Tibial nerve (tissue), 4 donors: Measurements from ENCODE around the gene CPNE7. TPM values are rescaled to one million over a fixed set of nuclear protein-coding genes. Genes with fewer than 3 reads are reported as not detected.

Experiments
- DNase-seq, 2 donors: peaks; one replicate each; pipeline ENCODE4 v3.0.0-alpha.2; 2019; ENCODE audit warnings: low spot score in 2 of 2
- H3K27ac ChIP-seq, 4 donors: fragments of 200-600 bp; sonication (generic) in 3 of 4; one replicate each; pipeline ENCODE4 v1.5.1; 2017 to 2019; ENCODE audit warnings: mild to moderate bottlenecking in 1 of 4
- H3K27me3 ChIP-seq, 2 donors: fragments of 200-600 bp; sonication (generic) in 1 of 2; one replicate each; pipeline versions ENCODE4 v1.5.1 to v1.6.0; 2017 to 2019
- H3K36me3 ChIP-seq, 3 donors: fragments of 200-600 bp; sonication (generic); one replicate each; pipeline ENCODE4 v1.5.1; 2018 to 2019
- H3K4me1 ChIP-seq, 4 donors: fragments of 200-600 bp; sonication (generic) in 3 of 4; one replicate each; pipeline ENCODE4 v1.5.1; 2017 to 2019
- H3K4me3 ChIP-seq, 4 donors: fragments of 200-600 bp; sonication (generic) in 3 of 4; one replicate each; pipeline ENCODE4 v1.5.1; 2017 to 2019; ENCODE audit warnings: mild to moderate bottlenecking in 1 of 4, moderate library complexity in 1 of 4
- H3K9me3 ChIP-seq, 4 donors: fragments of 200-600 bp; sonication (generic) in 3 of 4; one replicate each; pipeline ENCODE4 v1.5.1; 2017 to 2019
- EP300 ChIP-seq, 2 donors: sonication (generic); formaldehyde crosslinking; IDR thresholded peaks; one replicate each; pipeline ENCODE4 v1.6.1; 2017; ENCODE audit warnings: antibody characterized with exemption in 2 of 2, mild to moderate bottlenecking in 1 of 2
- POLR2A ChIP-seq, 2 donors: fragments of 450-650 bp; IDR thresholded peaks; one replicate each; pipeline ENCODE4 v1.6.1; 2017; ENCODE audit warnings: antibody characterized with exemption in 2 of 2, mild to moderate bottlenecking in 2 of 2, moderate library complexity in 2 of 2
- WGBS, 2 donors: methylation state at CpG; one replicate each; pipeline ENCODE4 v1.1.5; 2018; 5-methylcytosine and 5-hydroxymethylcytosine counted together
- total RNA-seq, 4 donors: library from RNA; depleted of rRNA; stranded (reverse); fragments of >200 nt; gene quantifications; one replicate each; pipeline ENCODE4 v1.1.0, GENCODE V29; 2016
- TF ChIP-seq, protein P1 (sequence below), 5 experiments: fragments of 200-600 bp in 3 of 5; fragments of 450-650 bp in 2 of 5; sonication (generic) in 3 of 5; IDR thresholded peaks; one replicate each; pipeline ENCODE4 v1.5.1; 2016 to 2019; ENCODE audit warnings: antibody characterized with exemption in 5 of 5, mild to moderate bottlenecking in 3 of 5, moderate library complexity in 2 of 5

CPNE7 gene
- total RNA-seq, 4 donors from 2014 or later: 0.90 to 10.0 (median 4.2) TPM; not detected in 1

DNA sequence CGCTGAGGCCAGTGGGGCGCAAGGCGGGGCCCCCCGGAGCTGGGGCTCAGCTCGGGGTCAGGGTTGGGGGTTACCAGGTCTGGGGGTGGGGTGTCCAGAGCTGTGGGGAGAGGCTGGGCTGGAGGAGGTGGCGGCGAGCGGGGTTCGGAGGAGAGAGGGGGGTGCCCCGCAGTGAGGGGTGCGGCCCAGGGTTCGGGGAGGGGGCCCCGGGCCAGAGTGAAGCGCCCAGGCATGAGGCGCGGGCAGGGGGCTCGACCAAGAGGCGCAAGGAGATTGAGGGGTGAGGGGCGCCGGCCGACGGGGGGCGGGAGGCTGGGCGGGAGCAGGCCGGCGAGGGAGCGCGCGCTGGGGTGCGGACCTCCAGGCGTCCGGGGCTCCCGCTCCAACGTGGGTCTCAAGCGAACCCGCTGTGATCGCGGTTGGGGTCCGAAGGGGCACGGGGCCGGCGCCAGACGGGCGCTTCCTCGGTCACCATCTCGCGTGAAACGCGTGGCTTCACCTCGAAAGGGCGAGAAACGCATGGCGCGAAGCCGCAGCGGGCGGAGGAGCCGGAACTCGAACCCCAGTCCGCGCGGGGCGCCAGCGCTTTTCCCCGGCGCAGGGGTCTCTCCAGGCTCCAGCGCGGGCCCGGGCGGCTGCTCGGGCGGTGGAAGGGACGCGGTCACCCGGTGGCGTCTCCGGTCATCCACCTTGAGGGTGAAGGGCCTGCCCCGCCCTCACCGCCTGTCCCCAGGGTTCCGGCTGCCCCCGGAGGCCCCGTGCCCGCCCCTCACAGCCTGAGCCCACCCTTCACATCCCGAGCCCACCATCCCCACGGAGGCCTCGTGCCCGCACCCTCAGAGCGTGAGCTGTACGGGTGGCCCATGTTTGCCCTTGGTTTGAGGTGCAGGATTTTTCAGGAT lies 846 bp downstream of the CPNE7 start:
- H3K4me3 ChIP-seq: peak overlapping the region in 1 of 4 donors; percentile 9
- WGBS, 2 donors: 13% methylated on average over 45 to 78 of the region's 89 CpGs

DNA sequence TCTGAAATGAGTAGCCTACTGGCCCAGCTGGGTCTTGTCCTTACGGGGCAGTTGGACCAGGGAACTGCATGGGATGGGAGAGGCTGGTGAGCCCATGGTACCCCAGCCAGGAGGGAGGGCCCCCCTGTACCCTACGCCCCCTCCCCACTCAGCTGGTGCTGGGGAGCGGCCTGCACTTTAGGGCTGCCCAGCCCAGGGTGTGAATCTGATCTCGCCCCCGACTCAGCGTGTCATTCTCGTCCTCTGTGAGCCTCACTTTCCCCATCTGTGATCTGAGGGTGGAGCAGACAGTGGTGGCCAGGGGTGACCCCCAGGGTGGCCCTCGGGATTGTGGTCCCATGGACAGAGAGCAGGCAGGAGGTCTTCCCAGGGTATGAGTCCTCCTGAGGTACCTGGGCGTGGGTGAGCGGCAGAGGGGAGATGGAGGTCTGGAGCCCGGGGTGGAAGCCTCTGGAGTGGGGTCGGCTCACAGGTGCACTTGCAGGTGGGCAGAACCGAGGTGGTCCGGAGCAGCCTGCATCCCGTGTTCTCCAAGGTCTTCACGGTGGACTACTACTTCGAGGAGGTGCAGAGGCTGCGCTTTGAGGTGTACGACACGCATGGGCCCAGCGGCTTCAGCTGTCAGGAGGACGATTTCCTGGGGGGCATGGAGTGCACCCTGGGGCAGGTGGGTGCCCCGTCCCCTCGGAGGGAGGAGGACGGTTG lies 1.6 kb downstream of the CPNE7 start:
- Histone ChIP-seq H3K4me3 (no peak overlapping the region), H3K4me1 (peaks cover 0 to 23% (median 12%) of the 10 kb centered on the region in 4 donors), H3K27ac (no peak overlapping the region), H3K27me3 (peaks cover 0 to 51% of the 10 kb centered on the region in 2 donors), H3K36me3 (no peaks in the 10 kb centered on the region), H3K9me3 (no peaks in the 10 kb centered on the region)
- TF ChIP-seq POLR2A (IDR thresholded peaks at IDR 0.05) (no peak), EP300 (IDR thresholded peaks at IDR 0.05) (no peak)
- TF ChIP-seq, protein P1, sequence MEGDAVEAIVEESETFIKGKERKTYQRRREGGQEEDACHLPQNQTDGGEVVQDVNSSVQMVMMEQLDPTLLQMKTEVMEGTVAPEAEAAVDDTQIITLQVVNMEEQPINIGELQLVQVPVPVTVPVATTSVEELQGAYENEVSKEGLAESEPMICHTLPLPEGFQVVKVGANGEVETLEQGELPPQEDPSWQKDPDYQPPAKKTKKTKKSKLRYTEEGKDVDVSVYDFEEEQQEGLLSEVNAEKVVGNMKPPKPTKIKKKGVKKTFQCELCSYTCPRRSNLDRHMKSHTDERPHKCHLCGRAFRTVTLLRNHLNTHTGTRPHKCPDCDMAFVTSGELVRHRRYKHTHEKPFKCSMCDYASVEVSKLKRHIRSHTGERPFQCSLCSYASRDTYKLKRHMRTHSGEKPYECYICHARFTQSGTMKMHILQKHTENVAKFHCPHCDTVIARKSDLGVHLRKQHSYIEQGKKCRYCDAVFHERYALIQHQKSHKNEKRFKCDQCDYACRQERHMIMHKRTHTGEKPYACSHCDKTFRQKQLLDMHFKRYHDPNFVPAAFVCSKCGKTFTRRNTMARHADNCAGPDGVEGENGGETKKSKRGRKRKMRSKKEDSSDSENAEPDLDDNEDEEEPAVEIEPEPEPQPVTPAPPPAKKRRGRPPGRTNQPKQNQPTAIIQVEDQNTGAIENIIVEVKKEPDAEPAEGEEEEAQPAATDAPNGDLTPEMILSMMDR (IDR thresholded peaks at IDR 0.05): no peak
- no peak for DNase-seq
- 88 to 90% methylated on average over 24 to 25 of the region's 25 CpGs for WGBS, 2 donors

More for the DNA sequence above, 846 bp downstream of the CPNE7 start:
- no peak for DNase-seq
- H3K27me3 ChIP-seq: peaks cover 0 to 59% of the 10 kb centered on the region in 2 donors
- H3K4me1 ChIP-seq: peaks cover 0 to 23% (median 12%) of the 10 kb centered on the region in 4 donors
- no peaks in the 10 kb centered on the region for H3K36me3 ChIP-seq
- no peaks in the 10 kb centered on the region for H3K9me3 ChIP-seq
- no peak for TF ChIP-seq POLR2A (IDR thresholded peaks at IDR 0.05)
- H3K27ac ChIP-seq: no peak overlapping the region

DNA sequence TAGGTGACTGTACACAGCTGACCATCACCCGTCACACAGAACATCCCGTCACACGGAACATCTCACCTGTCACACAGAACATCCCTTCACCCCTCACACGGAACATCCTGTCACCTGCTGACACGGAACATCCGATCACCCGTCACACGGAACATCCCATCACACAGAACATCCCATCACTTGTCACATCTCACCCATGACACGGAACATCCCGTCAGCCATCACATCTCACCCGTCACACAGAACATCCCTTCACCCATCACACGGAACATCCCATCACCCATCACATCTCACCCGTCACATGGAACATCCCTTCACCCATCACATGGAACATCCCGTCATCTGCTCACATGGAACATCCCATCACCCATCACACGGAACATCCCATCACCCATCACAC lies 3.8 kb downstream of the CPNE7 start:
- Histone ChIP-seq H3K36me3 (no peaks in the 10 kb centered on the region), H3K27me3 (peaks cover 0 to 30% of the 10 kb centered on the region in 2 donors), H3K4me3 (no peak overlapping the region), H3K27ac (no peak overlapping the region), H3K9me3 (no peaks in the 10 kb centered on the region), H3K4me1 (peaks cover 0 to 20% (median 10%) of the 10 kb centered on the region in 4 donors)
- TF ChIP-seq, protein P1 (IDR thresholded peaks at IDR 0.05): no peak
- TF ChIP-seq POLR2A (IDR thresholded peaks at IDR 0.05): no peak
- TF ChIP-seq EP300 (IDR thresholded peaks at IDR 0.05): no peak
- 89 to 90% methylated on average over 15 of the region's 15 CpGs for WGBS, 2 donors
- DNase-seq: no peak

DNA sequence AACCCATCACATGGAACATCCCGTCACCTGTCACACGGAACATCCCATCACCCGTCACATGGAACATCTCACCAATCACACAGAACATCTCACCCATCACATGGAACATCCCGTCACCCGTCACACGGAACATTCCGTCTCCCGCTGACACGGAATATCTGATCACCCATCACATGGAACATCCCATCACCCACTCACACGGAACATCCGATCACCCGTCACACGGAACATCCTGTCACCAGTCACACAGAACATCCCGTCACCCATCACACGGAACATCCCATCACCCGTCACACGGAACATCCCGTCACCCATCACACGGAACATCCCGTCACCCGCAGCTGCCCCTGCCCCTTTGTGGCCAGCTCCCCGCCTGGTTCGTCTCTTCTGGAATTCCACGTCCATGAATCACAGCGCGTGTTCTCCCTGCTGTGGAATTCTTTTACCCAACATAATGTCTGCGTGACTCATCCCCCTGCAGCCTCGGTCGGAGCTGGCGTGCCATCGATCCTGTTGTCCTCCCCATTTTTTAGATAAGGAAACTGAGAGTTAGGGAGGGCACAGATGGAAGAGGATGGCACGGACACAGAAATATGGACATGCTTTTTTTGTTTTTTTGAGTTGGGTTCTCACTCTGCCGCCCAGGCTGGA lies 5.6 kb downstream of the CPNE7 start:
- no peak overlapping the region for H3K4me3 ChIP-seq
- H3K27me3 ChIP-seq: peaks cover 0 to 15% of the 10 kb centered on the region in 2 donors
- peaks cover 0 to 4% (median under 1%) of the 10 kb centered on the region in 4 donors for H3K4me1 ChIP-seq
- H3K36me3 ChIP-seq: no peaks in the 10 kb centered on the region
- H3K9me3 ChIP-seq: no peaks in the 10 kb centered on the region
- no peak overlapping the region for H3K27ac ChIP-seq
- TF ChIP-seq POLR2A (IDR thresholded peaks at IDR 0.05) (no peak), EP300 (IDR thresholded peaks at IDR 0.05) (no peak)
- TF ChIP-seq, protein P1 (IDR thresholded peaks at IDR 0.05): no peak
- DNase-seq: no peak
- 83 to 84% methylated on average over 33 of the region's 33 CpGs for WGBS, 2 donors

DNA sequence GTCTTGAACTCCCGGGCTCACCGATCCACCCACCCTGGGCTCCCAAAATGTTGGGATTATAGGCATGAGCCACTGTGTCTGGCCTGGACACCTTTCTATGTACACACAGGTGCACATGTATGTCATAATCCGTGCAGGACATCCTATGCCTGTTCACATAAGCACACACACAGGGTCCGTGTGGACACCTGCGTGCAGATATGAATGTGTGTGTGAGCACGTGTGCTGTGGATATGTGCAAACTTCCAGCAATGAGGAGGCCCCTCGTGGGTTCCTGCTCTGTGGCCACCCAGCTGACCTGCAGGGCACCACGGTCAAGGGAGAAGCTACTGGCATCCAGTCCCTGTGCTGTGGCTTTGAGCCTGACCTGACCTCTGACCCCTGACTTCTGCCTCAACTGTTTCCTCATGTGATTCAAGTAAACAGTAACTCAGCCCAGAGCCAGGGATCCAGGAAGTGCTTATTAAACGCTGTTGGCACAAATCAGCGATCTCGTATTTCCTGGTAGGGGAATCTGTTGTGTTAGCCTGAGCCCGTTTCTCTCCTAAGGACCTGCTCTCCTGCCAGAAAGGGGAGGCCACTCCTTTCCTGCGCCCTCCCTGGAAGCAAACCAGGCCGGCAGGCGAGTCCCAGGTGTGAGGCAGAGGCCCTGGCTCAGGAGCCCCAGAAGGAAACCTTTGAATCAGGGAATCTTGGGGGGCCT lies 6.5 kb downstream of the CPNE7 start:
- Histone ChIP-seq H3K36me3 (no peaks in the 10 kb centered on the region), H3K4me3 (no peak overlapping the region), H3K9me3 (no peaks in the 10 kb centered on the region), H3K27ac (peak overlapping the region in 2 of 4 donors; percentile 17 to 40), H3K4me1 (no peaks in the 10 kb centered on the region), H3K27me3 (peaks cover 0 to 7% of the 10 kb centered on the region in 2 donors)
- peak in 1 of 2 donors; percentile 10 for TF ChIP-seq EP300 (IDR thresholded peaks at IDR 0.05)
- TF ChIP-seq POLR2A (IDR thresholded peaks at IDR 0.05): no peak
- no peak for DNase-seq
- WGBS, 2 donors: 44 to 45% methylated on average over 12 to 15 of the region's 15 CpGs
